Vagina (tissue), 2 donors: Measurements from ENCODE around the gene APOA1.

ENCODE experiments used
- CTCF ChIP-seq, 3 experiments: fragments of 450-650 bp in 2 of 3; fragments of 200-600 bp in 1 of 3; sonication (generic) in 1 of 3; IDR thresholded peaks; one replicate each; pipeline ENCODE4 v1.5.1; 2017 to 2019; ENCODE audit warnings: antibody characterized with exemption in 3 of 3, mild to moderate bottlenecking in 2 of 3, moderate library complexity in 2 of 3
- POLR2A ChIP-seq, 2 donors: fragments of 450-650 bp; IDR thresholded peaks; one replicate each; pipeline ENCODE4 v1.6.1; 2017; ENCODE audit warnings: antibody characterized with exemption in 2 of 2, mild to moderate bottlenecking in 2 of 2, moderate library complexity in 2 of 2
- POLR2AphosphoS5 ChIP-seq, 2 donors: sonication (generic); formaldehyde crosslinking; IDR thresholded peaks; one replicate each; pipeline ENCODE4 v1.9.0; 2017; ENCODE audit warnings: antibody characterized with exemption in 2 of 2, mild to moderate bottlenecking in 2 of 2, low read depth in 1 of 2; ENCODE audit not compliant: insufficient read depth in 1 of 2

DNA sequence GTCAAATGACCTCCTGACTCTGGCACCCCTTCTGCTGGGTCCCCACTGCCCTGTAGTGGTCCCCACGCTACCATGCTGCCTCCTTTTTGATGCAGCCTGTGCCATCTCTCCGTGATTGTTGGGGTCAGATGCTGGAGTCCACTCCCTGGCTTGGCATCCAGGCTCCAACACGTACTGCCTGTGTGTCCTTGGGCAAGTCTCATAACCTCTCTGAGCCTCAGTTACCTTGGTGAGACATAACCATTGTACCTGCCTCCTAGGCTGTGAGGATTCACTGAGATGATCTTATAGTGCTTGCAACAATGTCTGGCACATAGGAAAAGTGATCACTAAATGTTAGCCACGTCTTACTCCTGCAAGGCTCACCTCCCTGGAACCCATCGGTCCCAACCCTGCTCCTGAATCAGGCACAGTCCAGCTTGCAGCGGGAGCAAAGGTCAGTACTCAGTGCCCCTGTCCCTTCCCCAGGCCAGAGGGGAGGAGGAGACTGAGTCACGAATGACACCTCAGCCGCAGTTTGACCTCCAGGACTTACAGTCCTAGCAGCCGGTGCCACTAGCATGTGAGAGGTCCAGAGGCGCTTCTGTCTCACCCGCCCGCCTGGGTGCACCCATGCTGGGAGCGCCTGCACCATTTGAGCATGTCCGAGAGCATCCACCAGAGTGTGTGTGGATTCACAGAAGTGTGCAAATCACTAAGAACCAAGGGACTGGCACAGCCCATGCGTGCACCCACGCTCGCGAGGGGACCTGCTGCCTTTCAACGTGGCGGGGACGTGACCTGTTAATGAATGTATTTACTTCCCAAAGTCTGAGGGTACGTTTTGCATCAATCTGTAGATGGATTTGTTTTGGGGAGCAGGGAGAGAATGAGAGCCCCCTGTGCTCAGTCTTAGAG lies 11.3 kb downstream of the APOA1 start:
- TF ChIP-seq POLR2A (IDR thresholded peaks at IDR 0.05) (no peak), POLR2AphosphoS5 (IDR thresholded peaks at IDR 0.05; ENCODE audit: insufficient read depth in 1 of 2, low read depth in 1 of 2) (no peak), CTCF (IDR thresholded peaks at IDR 0.05) (no peak)
